D341Med (cell line): ENCODE data around the gene GREB1L.
A peak's percentile ranks its signal among the peaks of the same experiment; 100 is the strongest.
"Not testable (repeated sequence)": the region's sequence is repeated elsewhere in the genome, so short reads cannot be mapped to it uniquely, and the experiment has no call there.

Source experiments
- DNase-seq: peaks from one replicate; pipeline ENCODE4 v3.0.0; 2012; ENCODE audit warnings: low spot score

The GREB1L gene

DNA sequence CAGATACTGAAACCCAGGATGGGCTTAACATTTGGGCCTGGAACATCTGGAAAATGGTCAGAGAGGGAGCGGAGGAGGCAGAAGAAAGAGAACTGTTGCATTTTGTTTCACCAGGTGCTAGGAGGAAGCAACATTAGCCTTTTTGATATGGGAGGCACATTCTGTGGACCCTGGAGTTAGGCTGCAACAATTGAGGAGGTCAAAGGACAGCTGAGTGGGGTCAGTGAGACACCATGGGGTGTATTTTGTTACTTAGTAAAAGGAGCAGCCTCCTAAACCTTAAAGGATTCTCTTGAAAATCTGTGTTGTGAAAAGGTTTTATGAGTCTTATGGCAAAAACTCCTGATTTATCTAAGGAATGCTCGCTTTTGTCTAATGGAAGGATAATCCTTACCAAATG, 124.9 kb downstream of the GREB1L start:
- no peak for DNase-seq

- DNase-seq: no peak
Measured at GRCh38 chr18:21369146-21369545, 127.1 kb downstream of the GREB1L start.

- not testable (repeated sequence) for DNase-seq
Measured at GRCh38 chr18:21369597-21369996, 127.6 kb downstream of the GREB1L start.

- DNase-seq: no peak
Measured at GRCh38 chr18:21383031-21383430, 141.0 kb downstream of the GREB1L start.

GRCh38 chr18:21386523-21387240, 144.7 kb downstream of the GREB1L start:
- no peak for DNase-seq

- no peak for DNase-seq
Measured at GRCh38 chr18:21387886-21388285, 145.9 kb downstream of the GREB1L start.

DNA sequence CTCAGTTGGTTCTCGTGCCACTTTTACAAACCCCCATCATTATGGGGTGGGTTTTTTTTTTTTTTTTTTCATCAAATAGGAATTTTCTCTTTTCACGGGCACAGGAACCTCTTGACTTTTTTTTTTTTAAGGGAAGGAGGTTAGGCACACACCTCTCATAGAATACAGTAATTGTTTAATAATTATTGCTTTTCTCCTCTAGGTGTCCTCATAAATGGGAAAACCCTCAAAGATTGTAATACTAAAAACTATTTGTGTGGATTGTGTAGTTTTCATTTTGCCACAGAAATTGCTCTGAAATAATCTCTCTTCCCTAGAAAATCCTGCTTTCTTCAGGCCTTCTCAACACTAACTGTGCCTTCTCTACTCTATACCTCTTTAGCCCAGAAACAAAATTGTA, 147.3 kb downstream of the GREB1L start:
- DNase-seq: no peak

GRCh38 chr18:21389903-21390302, 147.9 kb downstream of the GREB1L start:
- DNase-seq: no peak

GRCh38 chr18:21391074-21391673, 149.1 kb downstream of the GREB1L start:
- no peak for DNase-seq

DNA sequence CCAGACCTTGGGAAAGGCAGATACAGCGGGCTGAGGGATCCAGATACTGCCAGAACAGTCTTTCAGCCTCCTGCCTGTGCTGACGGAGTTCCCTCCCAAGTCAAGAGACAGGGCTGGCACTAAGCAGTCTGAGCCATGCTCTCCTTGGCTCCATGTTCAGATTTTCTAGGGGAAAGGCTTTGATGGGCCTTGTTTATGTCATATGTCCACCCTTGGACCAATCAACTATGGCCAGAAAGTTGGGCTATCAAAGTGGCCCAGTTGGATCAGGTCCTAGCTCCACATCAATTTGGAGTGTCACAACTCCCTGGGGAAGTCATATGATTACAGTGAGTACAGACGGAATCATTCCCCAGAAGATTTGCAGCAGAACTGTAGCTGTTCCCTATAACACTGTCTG, 152.0 kb downstream of the GREB1L start:
- no peak for DNase-seq

GRCh38 chr18:21398121-21398520, 156.1 kb downstream of the GREB1L start:
- no peak for DNase-seq

DNA sequence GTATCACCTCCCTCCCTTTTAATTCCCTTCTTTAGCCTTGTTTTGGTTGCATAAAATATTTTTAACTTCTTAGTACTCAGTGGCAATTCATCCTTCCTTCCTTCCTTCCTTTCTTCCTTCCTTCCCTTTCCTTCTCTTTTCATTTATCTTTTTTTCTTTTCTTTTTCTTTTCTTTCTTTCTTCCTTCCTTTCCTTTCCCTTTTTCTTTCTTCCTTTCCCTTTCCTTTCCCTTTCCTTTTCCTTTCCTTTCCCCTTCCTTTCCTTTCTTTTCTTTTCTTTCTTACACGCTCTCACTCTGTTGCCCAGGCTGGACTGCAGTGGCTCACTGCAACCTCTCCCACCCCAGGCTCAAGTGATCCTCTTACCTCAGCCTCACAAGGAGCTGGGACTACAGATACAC, 160.2 kb downstream of the GREB1L start:
- DNase-seq: no peak

- no peak for DNase-seq
Measured at GRCh38 chr18:21404426-21404825, 162.4 kb downstream of the GREB1L start.

GRCh38 chr18:21406116-21406515, 164.1 kb downstream of the GREB1L start:
- DNase-seq: no peak

- DNase-seq: no peak
Measured at GRCh38 chr18:21408681-21409080, 166.6 kb downstream of the GREB1L start.

DNA sequence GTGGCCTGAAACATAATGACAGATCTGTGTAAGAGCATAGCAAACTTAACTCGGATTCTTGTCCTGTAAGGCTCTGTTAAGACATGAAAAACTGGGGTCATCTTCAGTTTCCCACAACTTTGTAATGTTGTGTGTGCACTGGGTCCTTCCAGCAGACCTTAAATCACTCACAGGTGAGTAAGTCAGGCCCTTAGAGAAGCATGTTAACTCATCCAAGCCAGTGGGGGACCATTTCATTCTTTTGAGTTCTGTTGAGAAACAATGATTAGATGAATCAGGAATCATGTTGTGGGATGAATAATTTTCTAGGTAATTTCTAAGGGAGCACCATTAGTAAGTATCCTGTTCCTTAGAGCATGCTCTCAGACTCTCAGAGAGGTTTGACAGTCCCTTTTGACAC, 191.4 kb downstream of the GREB1L start:
- no peak for DNase-seq

- DNase-seq: no peak
Measured at GRCh38 chr18:21439431-21439846, 197.4 kb downstream of the GREB1L start.

DNA sequence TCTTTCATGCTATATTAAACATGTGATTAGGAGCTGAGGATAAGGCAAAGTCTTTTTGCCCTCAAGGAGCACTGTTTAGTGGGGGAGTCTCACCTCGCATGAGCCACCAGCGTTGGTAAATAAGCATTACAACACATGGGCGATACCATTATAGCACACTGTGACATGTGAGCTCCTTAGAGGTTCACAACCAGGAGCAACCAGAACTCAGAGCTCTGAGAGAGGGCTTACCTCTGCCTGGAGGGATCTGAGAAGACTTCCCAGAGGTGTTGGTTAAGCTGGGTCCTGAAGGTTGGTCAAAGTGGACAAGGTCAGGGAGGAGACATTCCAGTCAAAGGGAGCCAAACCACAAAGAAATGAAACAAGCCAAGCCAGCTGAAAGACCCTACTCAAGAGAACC, 199.6 kb downstream of the GREB1L start:
- no peak for DNase-seq

DNA sequence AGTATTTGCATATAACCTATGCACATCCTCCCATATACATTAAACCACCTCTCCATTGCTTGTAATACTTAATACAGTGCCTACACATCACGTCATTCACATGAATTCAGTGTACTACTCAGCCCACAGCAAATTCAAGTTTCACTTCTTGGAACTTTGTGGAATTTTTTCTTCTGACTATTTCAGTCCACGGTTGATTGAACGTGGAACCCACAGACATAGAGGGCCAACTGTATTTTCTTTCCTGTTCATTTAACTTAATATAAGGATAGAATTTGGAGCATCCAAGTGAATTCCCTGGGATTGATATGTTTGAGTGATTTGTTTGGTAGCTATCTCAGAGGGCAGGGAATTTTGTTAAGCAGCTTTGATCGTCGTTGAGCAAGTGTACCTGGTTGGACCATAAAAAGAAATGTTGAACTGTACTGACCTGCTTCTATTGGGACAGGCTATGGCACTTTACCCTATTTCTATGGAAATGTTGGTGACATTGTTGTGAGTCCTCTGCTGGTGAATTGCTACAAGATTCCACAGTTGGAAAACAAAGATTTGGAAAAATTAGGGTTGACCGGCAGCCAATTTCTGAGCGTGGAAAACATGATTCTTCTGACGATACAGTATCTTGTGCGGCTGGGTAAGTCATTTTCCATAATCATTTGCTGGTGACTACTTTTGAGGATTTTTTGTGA, 201.9 kb downstream of the GREB1L start:
- DNase-seq: no peak

DNA sequence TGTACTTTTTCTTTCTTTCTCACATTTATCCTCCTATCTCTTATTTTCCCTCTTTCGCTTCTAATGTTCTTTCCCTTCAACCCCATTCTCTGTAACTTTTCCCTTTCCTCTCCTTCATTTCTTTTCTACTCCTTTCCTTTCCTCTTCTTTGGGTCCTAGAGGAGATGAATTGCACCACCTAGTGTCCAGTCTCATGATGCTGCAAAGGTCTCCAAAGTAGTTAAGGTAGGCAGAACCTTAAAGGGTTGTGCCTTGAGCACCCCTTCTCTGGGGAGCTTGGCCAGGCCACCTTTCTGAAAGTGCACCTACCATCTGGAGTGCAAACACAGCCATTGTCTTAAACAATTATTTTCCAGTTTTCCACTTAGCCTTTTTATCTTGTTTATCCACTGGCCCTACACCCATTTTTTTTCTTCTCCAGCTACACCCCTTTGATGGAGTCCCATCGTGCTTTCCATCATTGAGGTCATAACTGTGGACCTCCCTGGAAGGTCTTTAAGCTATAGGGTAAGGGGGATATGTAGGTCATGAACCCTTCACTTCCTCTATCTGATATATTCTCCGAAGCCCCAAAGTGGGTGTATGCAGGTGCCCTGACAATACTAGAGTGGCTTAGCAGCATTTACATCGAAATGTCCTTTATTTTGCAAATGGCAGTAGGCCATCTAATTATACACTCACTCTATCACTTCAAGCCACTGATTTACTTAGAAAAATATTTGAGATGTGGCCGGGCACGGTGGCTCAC, 202.6 kb downstream of the GREB1L start:
- DNase-seq: peak; percentile 71

DNA sequence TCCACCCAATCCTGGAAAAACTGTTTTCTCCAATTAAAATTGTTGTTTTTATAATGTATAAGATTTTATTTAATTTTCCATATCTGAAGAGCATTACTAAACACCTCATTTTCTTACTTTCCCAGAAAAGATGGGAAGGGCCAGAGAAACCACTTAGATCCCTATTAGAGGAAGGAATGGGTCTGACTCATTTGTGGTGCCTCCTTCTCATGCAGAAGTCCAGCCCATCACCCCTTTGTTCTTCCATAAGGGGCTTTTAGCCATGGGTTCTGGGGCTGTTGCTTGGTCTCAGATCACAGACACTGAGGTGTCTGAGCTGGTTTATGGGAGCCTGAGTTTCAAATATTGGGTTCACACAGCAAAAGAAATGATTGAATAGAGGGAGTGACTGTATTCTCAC, 206.3 kb downstream of the GREB1L start:
- DNase-seq: no peak

GRCh38 chr18:21449367-21450290, 207.6 kb downstream of the GREB1L start:
- DNase-seq: no peak
